Psoas muscle (tissue), 8 donors: ENCODE measurements around the gene SPRR1A. TPM values are rescaled to one million over a fixed set of nuclear protein-coding genes. Genes with fewer than 3 reads are reported as not detected.

ENCODE experiments used
- ATAC-seq, 4 donors: fragments of 200-7000 bp; cut with Tn5 transposase; one replicate each; pipeline ENCODE4 v1.9.1; 2020; ENCODE audit warnings: moderate library complexity in 3 of 4, mild to moderate bottlenecking in 2 of 4
- DNase-seq, 2 donors: peaks; one replicate each; pipeline ENCODE4 v3.0.0-alpha.2; 2020
- H3K27ac ChIP-seq: fragments of 200-600 bp; one replicate; pipeline ENCODE4 v1.8.0; 2022
- H3K27me3 ChIP-seq, 3 donors: fragments of 200-600 bp in 1 of 3; one replicate each; pipeline versions ENCODE4 v1.6.1 to v1.8.0; 2013 to 2022; ENCODE audit warnings: low read length in 2 of 3, mild to moderate bottlenecking in 2 of 3, moderate library complexity in 1 of 3; ENCODE audit not compliant: insufficient read depth in 3 of 3
- H3K36me3 ChIP-seq, 2 donors: fragments of 200-600 bp in 1 of 2; one replicate each; pipeline versions ENCODE4 v1.6.1 to v1.8.0; 2013 to 2022; ENCODE audit warnings: low read depth in 1 of 2, mild to moderate bottlenecking in 1 of 2, moderate library complexity in 1 of 2; ENCODE audit not compliant: insufficient read depth in 1 of 2
- H3K4me1 ChIP-seq: fragments of 200-600 bp; one replicate; pipeline ENCODE4 v1.8.0; 2022
- H3K4me3 ChIP-seq: fragments of 200-600 bp; one replicate; pipeline ENCODE4 v1.8.0; 2022; ENCODE audit warnings: mild to moderate bottlenecking
- H3K9me3 ChIP-seq: fragments of 200-600 bp; one replicate; pipeline ENCODE4 v1.8.0; 2022
- CTCF ChIP-seq: fragments of 200-600 bp; IDR thresholded peaks from one replicate; pipeline ENCODE4 v1.8.0; 2022; ENCODE audit warnings: antibody characterized with exemption
- WGBS, 3 donors: extraction: QIAGEN DNeasy Blood & Tissue Kit; methylation state at CpG; one replicate each; pipeline versions ENCODE4 v1.1.6 to v1.1.7; 2013; 5-methylcytosine and 5-hydroxymethylcytosine counted together
- intact Hi-C, 2 donors: fragments of 100-400 bp; cut with DNase I; formaldehyde crosslinking; loops; one replicate each; pipeline versions ENCODE4 v1.11.0 to v1.14.2; 2022
- polyA plus RNA-seq, 3 donors: library from polyadenylated mRNA; stranded (reverse); fragments of 200-250 nt; gene quantifications; one replicate each; pipeline ENCODE4 v1.2.3, GENCODE V29; 2013
- total RNA-seq, 4 donors: library from RNA; stranded (reverse); fragmentation: NEBNext Ultra II Directional in 2 of 4; extraction: Animal tissue kit (Norgen Biotek cat#: 25700) in 2 of 4; gene quantifications; one replicate each; pipeline versions ENCODE4 v1.2.1 to v1.2.4, GENCODE V29; 2021 to 2023
- donor health status: healthy with polysubstance abuse.
- donor health status: DM: no; HTN: no; CAD: no; lungs with moderate emphysema.
- donor health status: Bipolar disorder and iron deficiency.
- donor health status: healthy.
- donor health status: DM: yes; HTN: yes; CAD: no.
- donor health status: DM: no; HTN: no; CAD: no.
- donor health status: DM: no; HTN: no; CAD: no.
- donor health status: DM: yes; HTN: yes; CAD: no.

SPRR1A gene
- total and polyA plus RNA-seq, 7 donors = not detected

DNA sequence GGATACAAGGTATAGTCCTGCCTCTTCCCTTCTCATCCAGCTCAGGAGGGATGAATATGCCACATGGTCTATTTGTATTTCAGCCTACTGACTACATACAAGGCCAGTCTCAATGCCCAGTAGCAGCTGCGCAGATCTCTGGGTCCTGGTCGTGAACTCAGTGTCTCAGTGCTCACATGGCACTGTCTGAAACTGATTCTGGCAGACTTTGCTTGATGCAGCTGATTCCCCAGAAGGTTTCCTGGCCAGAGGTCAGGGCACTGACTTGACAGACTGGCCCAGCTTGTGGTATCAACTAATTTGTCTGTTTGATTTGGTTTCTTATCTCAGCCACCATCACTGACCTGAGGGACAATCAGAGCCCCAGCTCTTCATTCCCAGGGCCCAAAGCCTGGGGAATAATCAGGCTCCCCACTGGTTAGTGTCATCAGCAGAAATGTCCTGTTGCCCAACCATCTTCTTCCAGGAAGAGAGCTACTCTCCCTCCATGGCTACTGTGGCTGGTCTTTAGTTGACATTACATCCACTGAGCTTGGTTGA lies 20.9 kb upstream of the SPRR1A start:
- 53 to 72% (median 55%) methylated on average over 2 of the region's 2 CpGs for WGBS, 3 donors
- no peak overlapping the region for H3K4me3 ChIP-seq
- no peak for TF ChIP-seq CTCF
- DNase-seq (no peak), ATAC-seq (no peak)
- H3K36me3 ChIP-seq = no peaks in the 10 kb centered on the region
- no peaks in the 10 kb centered on the region for H3K27me3 ChIP-seq
- H3K9me3 ChIP-seq = no peaks in the 10 kb centered on the region
- intact Hi-C loops = no loop called here
- H3K4me1 ChIP-seq = no peaks in the 10 kb centered on the region
- no peak overlapping the region for H3K27ac ChIP-seq

GRCh38 chr1:152964536-152964935 lies 19.3 kb upstream of the SPRR1A start:
- 59 to 71% (median 60%) methylated on average over 1 of the region's 1 CpG for WGBS, 3 donors
- no peaks in the 10 kb centered on the region for H3K9me3 ChIP-seq
- no peak for TF ChIP-seq CTCF
- no peaks in the 10 kb centered on the region for H3K27me3 ChIP-seq
- no peaks in the 10 kb centered on the region for H3K36me3 ChIP-seq
- no peak overlapping the region for H3K4me3 ChIP-seq
- DNase-seq (no peak), ATAC-seq (no peak)
- no peak overlapping the region for H3K27ac ChIP-seq
- no peaks in the 10 kb centered on the region for H3K4me1 ChIP-seq
- intact Hi-C loops = no loop called here

- ATAC-seq (no peak), DNase-seq (no peak)
Observed at GRCh38 chr1:152965853-152966252, 18.0 kb upstream of the SPRR1A start.

DNA sequence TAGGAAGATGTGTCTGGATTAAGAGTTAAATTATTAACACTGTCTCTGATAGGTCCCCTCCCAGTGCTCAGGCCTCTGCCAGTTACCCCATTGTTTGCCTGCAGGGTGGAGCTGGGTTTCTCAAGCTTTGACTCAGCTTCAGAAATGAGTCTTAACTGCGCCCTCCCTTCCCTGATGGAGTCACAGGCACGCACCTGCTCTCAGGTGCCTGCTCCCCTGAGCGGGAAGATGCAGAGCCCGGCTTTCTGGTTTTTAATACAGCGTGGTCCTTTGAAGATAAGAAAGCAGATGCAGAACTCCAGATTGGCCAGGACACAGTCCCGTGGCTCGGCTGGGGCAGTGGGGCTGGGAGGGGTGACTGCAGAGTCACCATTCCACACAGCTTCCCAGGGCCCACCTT lies 16.7 kb upstream of the SPRR1A start:
- H3K4me1 ChIP-seq = no peaks in the 10 kb centered on the region
- ATAC-seq (no peak), DNase-seq (no peak)
- 64 to 67% (median 66%) methylated on average over 7 of the region's 7 CpGs for WGBS, 3 donors
- H3K27me3 ChIP-seq = no peaks in the 10 kb centered on the region
- no peaks in the 10 kb centered on the region for H3K9me3 ChIP-seq
- H3K27ac ChIP-seq = no peak overlapping the region
- intact Hi-C loops = no loop called here
- H3K36me3 ChIP-seq = no peaks in the 10 kb centered on the region
- H3K4me3 ChIP-seq = no peak overlapping the region
- no peak for TF ChIP-seq CTCF

More at GRCh38 chr1:152965853-152966252, 18.0 kb upstream of the SPRR1A start:
- H3K27ac ChIP-seq = no peak overlapping the region
- WGBS, 3 donors = 73% methylated on average over 4 of the region's 4 CpGs
- no peaks in the 10 kb centered on the region for H3K27me3 ChIP-seq
- TF ChIP-seq CTCF = no peak
- intact Hi-C loops = no loop called here
- no peaks in the 10 kb centered on the region for H3K36me3 ChIP-seq
- no peak overlapping the region for H3K4me3 ChIP-seq
- H3K4me1 ChIP-seq = no peaks in the 10 kb centered on the region
- H3K9me3 ChIP-seq = no peaks in the 10 kb centered on the region

DNA sequence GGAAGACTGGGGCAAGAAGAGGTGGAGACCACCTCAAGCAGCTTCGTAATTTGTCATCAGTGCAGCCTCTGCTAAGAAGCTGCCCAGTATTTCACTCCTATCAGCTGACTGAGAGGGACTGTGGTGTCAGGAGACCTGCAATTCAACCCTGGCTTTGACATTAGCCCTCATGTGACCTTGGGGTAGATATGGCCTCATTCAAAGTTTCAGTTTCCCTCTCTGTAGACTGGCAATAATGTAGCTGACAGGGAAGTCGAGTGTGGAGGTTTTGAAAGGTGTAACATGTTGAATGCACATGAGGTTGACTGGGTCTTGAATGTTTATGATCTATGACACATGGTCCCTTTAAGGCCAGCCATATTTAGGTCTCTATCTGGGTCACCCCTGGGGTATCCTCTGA lies 15.6 kb upstream of the SPRR1A start:
- ATAC-seq (no peak), DNase-seq (no peak)
- no peaks in the 10 kb centered on the region for H3K4me1 ChIP-seq
- intact Hi-C loops = no loop called here
- no peak overlapping the region for H3K4me3 ChIP-seq
- no peak overlapping the region for H3K27ac ChIP-seq
- no peaks in the 10 kb centered on the region for H3K27me3 ChIP-seq
- H3K9me3 ChIP-seq = no peaks in the 10 kb centered on the region
- H3K36me3 ChIP-seq = no peaks in the 10 kb centered on the region
- WGBS, 3 donors = 48 to 58% (median 54%) methylated on average over 2 of the region's 2 CpGs
- TF ChIP-seq CTCF = no peak
